SK-N-SH treated with all-trans-retinoic acid at 6 μM for 48 hours (cell line): ENCODE results near the gene HS6ST2.

ENCODE experiments used
- ISL1 ChIP-seq: fragments of 250-450 bp; sonication (Bioruptor Pico); IDR thresholded peaks from 2 replicates; pipeline ENCODE4 v2.1.2; 2022; ENCODE audit warnings: mild to moderate bottlenecking, moderate library complexity
- RARB ChIP-seq: fragments of 250-450 bp; sonication (Bioruptor Pico); IDR thresholded peaks from 2 replicates; pipeline ENCODE4 v1.8.0; 2021; ENCODE audit warnings: mild to moderate bottlenecking, moderate library complexity
- TF ChIP-seq, protein P1 (sequence below): fragments of 250-450 bp; sonication (Bioruptor Pico); IDR thresholded peaks from 2 replicates; pipeline ENCODE4 v1.8.0; 2020; ENCODE audit warnings: mild to moderate bottlenecking, moderate library complexity, borderline replicate concordance

DNA sequence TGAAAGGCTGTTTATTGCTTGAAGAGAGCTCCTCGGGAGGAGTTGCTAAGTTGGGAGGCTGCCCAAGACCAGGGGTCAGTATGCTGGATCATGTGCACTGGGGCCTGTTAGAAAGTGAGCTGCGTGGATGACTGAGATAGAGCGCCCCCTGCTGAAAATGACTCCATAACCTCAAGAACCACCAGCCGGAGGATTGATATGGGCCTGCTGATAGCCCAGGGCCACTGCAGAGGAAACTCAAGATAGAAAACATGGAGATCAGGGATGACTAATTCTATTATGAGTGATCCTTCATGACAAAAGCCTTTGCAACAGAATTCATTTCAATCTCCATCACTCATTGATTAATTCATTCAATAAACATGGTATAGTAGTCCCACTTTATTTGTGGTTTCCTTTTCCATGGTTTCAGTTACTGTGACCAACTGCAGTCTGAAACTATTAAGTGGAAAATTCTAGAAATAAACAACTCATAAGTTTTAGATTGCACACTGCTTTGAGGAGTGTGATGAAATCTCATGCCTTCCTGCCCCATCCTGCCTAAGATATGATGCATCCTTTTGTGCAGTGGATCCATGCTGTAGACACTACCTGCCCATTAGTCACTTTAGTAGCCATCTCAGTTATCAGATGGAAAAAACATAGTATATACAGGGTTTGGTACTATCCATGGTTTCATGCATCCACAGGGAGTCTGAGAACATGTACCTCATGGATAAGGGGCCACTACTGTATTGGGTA, 342.9 kb downstream of the HS6ST2 start:
- TF ChIP-seq RARB (CRISPR knock-in tag) (no peak), ISL1 (CRISPR knock-in tag) (no peak)
- TF ChIP-seq, protein P1, sequence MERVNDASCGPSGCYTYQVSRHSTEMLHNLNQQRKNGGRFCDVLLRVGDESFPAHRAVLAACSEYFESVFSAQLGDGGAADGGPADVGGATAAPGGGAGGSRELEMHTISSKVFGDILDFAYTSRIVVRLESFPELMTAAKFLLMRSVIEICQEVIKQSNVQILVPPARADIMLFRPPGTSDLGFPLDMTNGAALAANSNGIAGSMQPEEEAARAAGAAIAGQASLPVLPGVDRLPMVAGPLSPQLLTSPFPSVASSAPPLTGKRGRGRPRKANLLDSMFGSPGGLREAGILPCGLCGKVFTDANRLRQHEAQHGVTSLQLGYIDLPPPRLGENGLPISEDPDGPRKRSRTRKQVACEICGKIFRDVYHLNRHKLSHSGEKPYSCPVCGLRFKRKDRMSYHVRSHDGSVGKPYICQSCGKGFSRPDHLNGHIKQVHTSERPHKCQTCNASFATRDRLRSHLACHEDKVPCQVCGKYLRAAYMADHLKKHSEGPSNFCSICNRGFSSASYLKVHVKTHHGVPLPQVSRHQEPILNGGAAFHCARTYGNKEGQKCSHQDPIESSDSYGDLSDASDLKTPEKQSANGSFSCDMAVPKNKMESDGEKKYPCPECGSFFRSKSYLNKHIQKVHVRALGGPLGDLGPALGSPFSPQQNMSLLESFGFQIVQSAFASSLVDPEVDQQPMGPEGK, result no peak
